NCI-H128 (cell line): ENCODE data around the gene SFI1.
A peak's percentile ranks its signal among the peaks of the same experiment; 100 is the strongest.
"Not testable (repeated sequence)": the region's sequence is repeated elsewhere in the genome, so short reads cannot be mapped to it uniquely, and the experiment has no call there.

Source experiments
- DNase-seq: peaks from one replicate; lab custom pipeline; 2025; ENCODE audit not compliant: unreplicated experiment; lab: John Stamatoyannopoulos, UW

Gene SFI1, protein sequence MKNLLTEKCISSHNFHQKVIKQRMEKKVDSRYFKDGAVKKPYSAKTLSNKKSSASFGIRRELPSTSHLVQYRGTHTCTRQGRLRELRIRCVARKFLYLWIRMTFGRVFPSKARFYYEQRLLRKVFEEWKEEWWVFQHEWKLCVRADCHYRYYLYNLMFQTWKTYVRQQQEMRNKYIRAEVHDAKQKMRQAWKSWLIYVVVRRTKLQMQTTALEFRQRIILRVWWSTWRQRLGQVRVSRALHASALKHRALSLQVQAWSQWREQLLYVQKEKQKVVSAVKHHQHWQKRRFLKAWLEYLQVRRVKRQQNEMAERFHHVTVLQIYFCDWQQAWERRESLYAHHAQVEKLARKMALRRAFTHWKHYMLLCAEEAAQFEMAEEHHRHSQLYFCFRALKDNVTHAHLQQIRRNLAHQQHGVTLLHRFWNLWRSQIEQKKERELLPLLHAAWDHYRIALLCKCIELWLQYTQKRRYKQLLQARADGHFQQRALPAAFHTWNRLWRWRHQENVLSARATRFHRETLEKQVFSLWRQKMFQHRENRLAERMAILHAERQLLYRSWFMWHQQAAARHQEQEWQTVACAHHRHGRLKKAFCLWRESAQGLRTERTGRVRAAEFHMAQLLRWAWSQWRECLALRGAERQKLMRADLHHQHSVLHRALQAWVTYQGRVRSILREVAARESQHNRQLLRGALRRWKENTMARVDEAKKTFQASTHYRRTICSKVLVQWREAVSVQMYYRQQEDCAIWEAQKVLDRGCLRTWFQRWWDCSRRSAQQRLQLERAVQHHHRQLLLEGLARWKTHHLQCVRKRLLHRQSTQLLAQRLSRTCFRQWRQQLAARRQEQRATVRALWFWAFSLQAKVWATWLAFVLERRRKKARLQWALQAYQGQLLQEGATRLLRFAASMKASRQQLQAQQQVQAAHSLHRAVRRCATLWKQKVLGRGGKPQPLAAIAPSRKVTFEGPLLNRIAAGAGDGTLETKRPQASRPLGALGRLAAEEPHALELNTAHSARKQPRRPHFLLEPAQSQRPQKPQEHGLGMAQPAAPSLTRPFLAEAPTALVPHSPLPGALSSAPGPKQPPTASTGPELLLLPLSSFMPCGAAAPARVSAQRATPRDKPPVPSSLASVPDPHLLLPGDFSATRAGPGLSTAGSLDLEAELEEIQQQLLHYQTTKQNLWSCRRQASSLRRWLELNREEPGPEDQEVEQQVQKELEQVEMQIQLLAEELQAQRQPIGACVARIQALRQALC

GRCh38 chr22:31496007-31496734, at the start of gene SFI1:
Gene SFI1 (plus strand): TSS chr22:31496536. CDS start chr22:31508285, 11,749 bp downstream.
- peak; percentile 71 for DNase-seq

- no peak for DNase-seq
These were observed 49.6 kb upstream of the SFI1 start for GRCh38 chr22:31446767-31447166.

- no peak for DNase-seq
These were observed 49.0 kb upstream of the SFI1 start for GRCh38 chr22:31447337-31447736.

- no peak for DNase-seq
These were observed 48.0 kb upstream of the SFI1 start for GRCh38 chr22:31448382-31448781.

- no peak for DNase-seq
These were observed 46.8 kb upstream of the SFI1 start for GRCh38 chr22:31449506-31449905.

- no peak for DNase-seq
These were observed 44.4 kb upstream of the SFI1 start for GRCh38 chr22:31451709-31452571.

DNA sequence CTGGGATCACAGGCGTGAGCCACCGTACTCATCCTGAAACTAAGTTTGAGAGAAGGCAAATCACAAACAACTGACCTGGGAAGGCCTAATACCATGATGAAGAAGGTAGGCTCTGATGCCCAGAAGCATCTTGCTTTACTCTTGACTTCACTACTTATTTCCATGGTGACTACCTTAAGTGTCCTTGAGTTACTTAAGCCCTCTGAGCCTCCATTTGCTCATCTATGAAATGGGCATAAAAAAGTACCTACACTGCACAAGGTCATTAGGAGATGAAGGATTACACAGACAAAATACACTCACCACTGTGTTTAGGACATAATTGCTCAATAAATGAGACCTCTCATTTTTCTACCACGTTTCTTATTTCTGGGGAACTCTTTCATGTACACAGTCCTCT, 34.6 kb upstream of the SFI1 start:
- DNase-seq, result no peak

GRCh38 chr22:31465307-31465706, 31.0 kb upstream of the SFI1 start:
- no peak for DNase-seq

- no peak for DNase-seq
These were observed 21.6 kb upstream of the SFI1 start for GRCh38 chr22:31474743-31475142.

GRCh38 chr22:31475800-31476199, 20.5 kb upstream of the SFI1 start:
- DNase-seq, result no peak

- no peak for DNase-seq
These were observed 19.0 kb upstream of the SFI1 start for GRCh38 chr22:31477329-31477728.

GRCh38 chr22:31481129-31481528, 15.2 kb upstream of the SFI1 start:
- DNase-seq, result no peak

DNA sequence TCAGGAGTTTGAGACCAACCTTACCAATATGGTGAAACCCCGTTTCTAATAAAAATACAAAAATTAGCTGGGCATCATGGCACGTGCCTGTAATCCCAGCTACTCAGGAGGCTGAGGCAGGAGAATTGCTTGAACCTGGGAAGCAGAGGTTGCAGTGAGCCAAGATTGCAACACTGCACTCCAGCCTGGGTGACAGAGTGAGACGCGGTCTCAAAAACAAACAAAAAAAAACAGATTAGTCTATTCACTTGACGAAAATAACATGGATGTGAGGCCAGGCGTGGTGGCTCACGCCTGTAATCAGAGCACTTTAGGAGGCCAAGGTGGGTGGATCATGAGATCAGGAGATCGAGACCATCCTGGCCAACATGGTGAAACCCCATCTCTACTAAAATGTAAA, 13.9 kb upstream of the SFI1 start:
- DNase-seq, result not testable (repeated sequence)

DNA sequence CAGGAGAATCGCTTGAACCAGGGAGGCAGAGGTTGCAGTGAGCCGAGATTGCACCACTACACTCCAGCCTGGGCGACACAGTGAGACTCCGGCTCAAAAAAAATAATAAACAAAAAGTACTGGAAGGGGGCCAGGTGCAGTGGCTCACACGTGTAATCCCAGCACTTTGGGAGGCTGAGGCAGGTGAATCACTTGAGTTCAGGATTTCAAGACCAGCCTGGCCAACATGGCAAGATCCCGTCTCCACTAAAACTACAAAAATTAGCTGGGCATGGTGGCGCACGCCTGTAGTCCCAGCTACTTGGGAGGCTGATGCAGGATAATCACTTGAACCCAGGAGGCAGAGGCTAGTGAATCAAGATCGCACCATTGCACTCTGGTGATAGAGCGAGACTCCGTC, 10.0 kb upstream of the SFI1 start:
- DNase-seq, result not testable (repeated sequence)

GRCh38 chr22:31486951-31487350, 9.4 kb upstream of the SFI1 start:
- DNase-seq, result no peak

GRCh38 chr22:31488346-31488883, 7.9 kb upstream of the SFI1 start:
- no peak for DNase-seq

DNA sequence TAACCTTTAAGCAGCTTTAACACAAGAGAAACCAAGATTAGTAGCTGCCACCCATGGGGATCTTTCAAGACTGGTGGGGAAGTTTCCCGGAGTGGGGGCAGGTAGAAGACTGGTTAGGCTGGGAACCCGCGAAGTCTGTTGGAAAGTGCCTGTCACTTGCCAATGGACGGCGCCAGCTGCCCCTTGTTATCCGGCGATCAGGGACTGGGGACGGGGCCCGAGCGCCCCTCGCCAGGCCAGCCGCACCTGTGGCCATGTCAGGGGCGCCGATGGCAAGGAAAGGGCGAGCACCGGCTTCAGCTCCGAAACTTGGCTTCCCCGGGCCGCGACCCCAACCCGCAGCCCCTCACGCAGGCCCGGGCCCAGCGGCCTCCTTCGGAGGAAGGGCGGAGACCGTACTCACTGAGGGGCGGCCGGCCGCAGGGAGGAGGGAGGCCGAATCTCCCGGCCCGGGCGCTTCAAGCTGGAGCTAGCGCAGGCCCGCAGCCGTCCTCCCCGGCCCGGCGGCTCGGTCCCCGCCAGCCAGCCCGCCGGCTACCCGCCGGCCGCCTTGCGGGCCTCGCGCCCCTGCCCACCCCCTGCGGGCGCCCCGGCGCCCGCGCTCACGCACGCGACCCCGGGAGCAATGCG, 7.2 kb upstream of the SFI1 start:
- DNase-seq, result no peak

- DNase-seq, result peak; percentile 16
These were observed 6.5 kb upstream of the SFI1 start, which contains the start of gene EIF4ENIF1 for GRCh38 chr22:31489632-31490495. Gene EIF4ENIF1 (minus strand): TSS chr22:31489842. CDS start chr22:31488718, 1,124 bp downstream.
